ENCODE results near the gene KIF25.

Gene KIF25

DNA sequence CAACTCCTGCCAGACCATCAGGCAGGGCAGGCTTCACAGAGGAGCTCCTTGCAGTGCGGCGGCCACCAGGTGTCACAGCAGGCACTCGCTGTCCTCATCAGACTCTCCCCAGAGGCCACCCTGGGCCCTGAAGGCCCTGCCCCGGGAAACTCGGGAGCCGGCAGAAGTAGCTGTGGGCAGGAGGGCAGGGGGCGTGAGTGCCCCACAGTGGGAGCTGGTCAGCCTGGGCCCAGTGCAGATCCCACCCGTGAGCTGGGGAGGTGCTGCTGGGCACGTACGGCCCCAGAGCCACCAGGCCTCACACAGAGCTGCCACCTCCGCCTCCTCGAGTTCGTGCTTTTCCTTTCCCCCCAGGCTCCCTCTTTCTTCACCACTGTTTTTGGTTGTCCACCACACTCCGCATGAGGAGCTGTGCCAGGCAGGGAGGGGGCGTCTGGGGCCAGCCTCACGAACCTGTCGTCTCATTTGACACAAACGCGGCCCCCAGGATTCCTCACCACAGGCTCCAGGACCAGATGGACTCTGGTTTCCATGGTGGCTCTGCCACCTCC lies 47.7 kb downstream of the KIF25 start:
- H3K9me3 ChIP-seq (ENCODE audit: control insufficient read depth, low read length) = no peaks in the 10 kb centered on the region
- no peaks in the 10 kb centered on the region for H3K4me1 ChIP-seq (ENCODE audit: control insufficient read depth, insufficient read depth, low read length)
- no peak overlapping the region for H3K9ac ChIP-seq (ENCODE audit: low read length)
- no peaks in the 10 kb centered on the region for H3K27me3 ChIP-seq (ENCODE audit: control insufficient read depth, insufficient read depth, low read length)
- H3K36me3 ChIP-seq (ENCODE audit: control insufficient read depth, insufficient read depth, low read length) = no peaks in the 10 kb centered on the region
- no peak overlapping the region for H3K4me3 ChIP-seq (ENCODE audit: low read length)

DNA sequence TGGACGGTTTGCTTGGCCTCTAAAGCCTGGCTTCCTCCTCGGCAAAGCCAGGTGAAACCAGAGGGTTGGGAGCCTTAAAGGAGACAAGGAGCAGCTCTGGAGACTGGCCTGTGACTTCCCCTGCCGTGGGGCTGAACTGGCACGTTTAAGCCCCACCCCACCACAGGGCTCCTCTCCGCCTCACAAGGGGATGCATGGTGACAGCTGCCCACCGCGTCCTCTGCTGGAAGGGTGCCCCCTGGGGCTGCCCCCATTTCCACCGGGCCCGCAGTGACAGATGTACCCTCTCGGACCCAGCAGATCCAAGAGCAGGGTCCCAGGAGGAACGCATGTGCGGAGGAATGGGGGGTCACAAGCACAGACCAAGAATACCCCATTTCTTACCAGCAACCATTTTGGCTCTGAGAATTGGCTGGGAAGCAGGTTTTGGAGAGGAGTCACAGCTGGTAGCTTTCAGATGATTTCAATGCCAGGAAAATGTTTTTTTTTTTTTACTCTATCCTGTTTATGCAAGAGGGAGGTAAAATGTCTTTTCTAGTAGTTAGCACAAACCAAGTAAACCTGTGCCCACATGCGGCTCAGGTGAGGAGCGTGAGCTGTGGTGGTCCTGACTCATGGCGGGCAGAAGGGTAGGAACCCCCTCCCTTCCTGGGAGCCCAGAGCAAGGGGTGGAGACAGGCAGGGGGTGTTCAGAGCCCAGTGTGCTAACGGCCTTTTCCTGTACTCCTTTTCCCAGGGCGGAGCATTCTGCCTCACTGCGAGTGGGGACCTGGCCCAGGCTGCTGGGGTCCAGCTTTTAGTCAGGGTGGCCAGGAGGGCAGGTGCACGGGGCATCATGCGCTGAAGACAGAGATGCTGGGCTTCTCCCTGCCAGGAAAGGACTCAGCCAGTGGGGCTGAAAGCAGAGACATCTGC lies 48.5 kb downstream of the KIF25 start:
- Histone ChIP-seq H3K9me3 (ENCODE audit: control insufficient read depth, low read length) (no peaks in the 10 kb centered on the region), H3K27me3 (ENCODE audit: control insufficient read depth, insufficient read depth, low read length) (no peaks in the 10 kb centered on the region), H3K4me1 (ENCODE audit: control insufficient read depth, insufficient read depth, low read length) (no peaks in the 10 kb centered on the region), H3K36me3 (ENCODE audit: control insufficient read depth, insufficient read depth, low read length) (no peaks in the 10 kb centered on the region), H3K9ac (ENCODE audit: low read length) (no peak overlapping the region), H3K4me3 (ENCODE audit: low read length) (no peak overlapping the region)

DNA sequence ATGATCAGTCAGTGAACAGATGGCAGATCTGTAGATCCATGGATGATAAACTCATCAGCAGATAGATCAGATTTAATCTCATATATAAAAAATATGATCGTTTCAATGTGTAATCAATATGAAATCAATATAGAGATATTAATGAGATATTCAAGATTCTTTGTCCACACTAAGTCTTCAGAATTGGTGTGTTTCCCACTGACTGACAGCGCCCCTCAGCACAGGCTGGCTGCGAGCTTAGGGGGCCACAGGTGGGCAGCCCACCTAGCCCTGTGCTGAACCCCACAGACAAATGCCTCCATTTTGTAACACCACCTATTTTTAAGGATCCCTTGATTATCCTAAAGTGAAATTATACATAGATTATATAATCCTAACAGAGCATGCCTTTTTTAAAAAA lies 49.2 kb downstream of the KIF25 start:
- no peak overlapping the region for H3K9ac ChIP-seq (ENCODE audit: low read length)
- no peaks in the 10 kb centered on the region for H3K27me3 ChIP-seq (ENCODE audit: control insufficient read depth, insufficient read depth, low read length)
- H3K36me3 ChIP-seq (ENCODE audit: control insufficient read depth, insufficient read depth, low read length) = no peaks in the 10 kb centered on the region
- H3K4me1 ChIP-seq (ENCODE audit: control insufficient read depth, insufficient read depth, low read length) = no peaks in the 10 kb centered on the region
- no peaks in the 10 kb centered on the region for H3K9me3 ChIP-seq (ENCODE audit: control insufficient read depth, low read length)
- H3K4me3 ChIP-seq (ENCODE audit: low read length) = no peak overlapping the region

DNA sequence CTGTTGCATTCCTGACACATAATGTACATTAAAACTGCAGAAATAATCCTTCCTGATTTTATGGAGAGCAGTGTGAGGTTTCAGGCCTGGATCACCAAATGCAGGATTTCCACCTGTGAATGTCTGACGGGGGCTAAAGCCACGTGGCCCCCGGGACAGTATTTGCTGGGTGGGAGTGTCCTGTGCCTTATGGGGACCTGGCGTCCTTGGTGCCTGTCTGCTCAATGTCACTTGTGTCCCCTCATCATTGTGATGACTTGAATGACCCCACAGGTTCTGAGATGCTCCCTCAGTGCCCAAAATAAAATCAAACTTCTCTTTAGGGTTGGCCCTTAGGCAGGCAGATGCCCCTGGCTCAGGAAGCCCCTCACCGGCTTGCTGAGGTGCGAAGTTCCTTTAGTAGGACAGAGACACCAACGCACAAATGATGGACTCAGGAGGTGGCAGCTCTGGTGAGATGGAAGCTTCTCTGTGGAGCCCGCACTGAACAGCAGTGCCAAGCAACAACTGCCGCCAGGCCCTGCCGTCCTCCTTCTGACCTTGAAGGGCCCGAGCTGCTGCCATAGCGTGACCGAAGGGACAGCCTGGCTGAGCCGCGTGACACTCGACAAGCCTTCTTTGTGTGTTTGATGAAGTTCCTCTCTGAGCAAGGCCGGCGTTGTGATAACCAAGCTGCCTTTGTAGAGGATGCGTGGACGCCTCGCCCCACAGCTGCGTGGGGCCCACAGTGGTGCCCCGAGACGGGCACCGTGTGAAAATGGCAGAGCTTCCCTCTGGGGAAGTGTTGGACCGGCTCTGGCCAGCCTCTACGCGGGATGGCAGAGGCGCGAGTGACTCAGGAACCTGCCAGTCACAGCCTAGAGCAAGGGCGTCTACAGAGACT lies 50.6 kb downstream of the KIF25 start:
- Histone ChIP-seq H3K9me3 (ENCODE audit: control insufficient read depth, low read length) (no peaks in the 10 kb centered on the region), H3K27me3 (ENCODE audit: control insufficient read depth, insufficient read depth, low read length) (no peaks in the 10 kb centered on the region), H3K4me3 (ENCODE audit: low read length) (no peak overlapping the region), H3K4me1 (ENCODE audit: control insufficient read depth, insufficient read depth, low read length) (no peaks in the 10 kb centered on the region), H3K9ac (ENCODE audit: low read length) (no peak overlapping the region), H3K36me3 (ENCODE audit: control insufficient read depth, insufficient read depth, low read length) (no peaks in the 10 kb centered on the region)

DNA sequence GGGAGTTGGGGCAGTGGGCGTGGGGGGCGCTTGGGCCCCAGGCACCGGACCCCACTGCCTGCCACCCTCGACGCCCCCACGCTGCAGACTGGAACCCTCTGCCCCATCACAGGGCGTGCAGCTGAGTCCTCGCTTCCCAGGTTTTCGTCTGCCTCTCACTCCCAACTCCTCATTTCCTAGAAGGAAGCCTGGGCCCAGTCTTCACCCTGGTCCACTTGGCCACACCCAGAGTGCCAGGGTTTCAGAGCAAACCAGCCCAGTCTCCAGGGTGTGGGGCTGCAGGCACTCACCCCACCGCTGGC lies 51.2 kb downstream of the KIF25 start:
- Histone ChIP-seq H3K4me3 (ENCODE audit: low read length) (no peak overlapping the region), H3K9ac (ENCODE audit: low read length) (no peak overlapping the region), H3K9me3 (ENCODE audit: control insufficient read depth, low read length) (no peaks in the 10 kb centered on the region), H3K36me3 (ENCODE audit: control insufficient read depth, insufficient read depth, low read length) (no peaks in the 10 kb centered on the region), H3K4me1 (ENCODE audit: control insufficient read depth, insufficient read depth, low read length) (no peaks in the 10 kb centered on the region), H3K27me3 (ENCODE audit: control insufficient read depth, insufficient read depth, low read length) (no peaks in the 10 kb centered on the region)

DNA sequence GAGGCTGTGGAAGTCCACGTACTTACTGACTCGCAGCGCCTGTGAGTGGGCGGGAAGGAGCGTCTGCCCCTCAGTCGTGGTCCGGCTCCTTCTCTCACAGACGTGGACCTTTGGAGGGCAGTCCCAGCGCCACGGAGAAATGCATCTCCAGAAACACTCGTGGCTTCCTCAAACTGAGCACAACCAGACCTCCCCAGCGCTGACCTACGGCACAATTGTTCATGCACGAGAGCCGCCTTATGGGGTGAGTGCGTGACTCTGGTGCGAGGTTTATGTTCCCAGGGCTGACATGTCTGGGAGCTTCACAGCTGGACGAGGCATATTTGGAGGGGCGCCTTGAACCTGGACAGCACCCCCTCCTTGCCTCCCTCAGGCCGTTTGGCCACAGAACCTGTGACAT lies 51.8 kb downstream of the KIF25 start:
- no peaks in the 10 kb centered on the region for H3K4me1 ChIP-seq (ENCODE audit: control insufficient read depth, insufficient read depth, low read length)
- no peaks in the 10 kb centered on the region for H3K9me3 ChIP-seq (ENCODE audit: control insufficient read depth, low read length)
- no peaks in the 10 kb centered on the region for H3K27me3 ChIP-seq (ENCODE audit: control insufficient read depth, insufficient read depth, low read length)
- H3K9ac ChIP-seq (ENCODE audit: low read length) = no peak overlapping the region
- no peak overlapping the region for H3K4me3 ChIP-seq (ENCODE audit: low read length)
- H3K36me3 ChIP-seq (ENCODE audit: control insufficient read depth, insufficient read depth, low read length) = no peaks in the 10 kb centered on the region

DNA sequence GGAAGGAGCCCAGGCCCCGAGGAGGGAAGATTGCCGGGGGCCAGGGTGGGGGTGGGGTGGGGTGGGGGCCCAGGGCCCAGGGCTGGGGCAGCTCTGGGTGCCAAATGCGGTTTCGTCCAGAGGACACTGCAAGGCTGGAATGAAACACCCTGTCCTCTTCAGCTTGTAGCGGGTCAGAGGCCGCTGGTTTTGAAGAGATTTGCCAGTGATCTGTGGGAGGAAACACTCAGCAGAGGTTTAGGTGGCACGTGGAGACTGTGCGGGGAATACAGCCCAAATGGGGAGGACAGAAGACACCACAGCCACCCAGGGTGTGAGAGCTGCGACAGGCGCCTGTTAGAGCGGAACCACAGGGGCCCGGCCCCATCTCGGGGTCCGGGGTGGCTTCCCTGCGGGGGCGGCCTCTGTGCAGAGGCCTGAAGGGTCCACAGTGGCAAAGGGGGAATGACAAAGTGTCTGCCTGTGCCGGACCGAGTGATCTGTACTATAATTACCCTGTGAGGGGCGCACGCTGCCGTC lies 52.3 kb downstream of the KIF25 start:
- no peaks in the 10 kb centered on the region for H3K36me3 ChIP-seq (ENCODE audit: control insufficient read depth, insufficient read depth, low read length)
- H3K27me3 ChIP-seq (ENCODE audit: control insufficient read depth, insufficient read depth, low read length) = no peaks in the 10 kb centered on the region
- no peaks in the 10 kb centered on the region for H3K4me1 ChIP-seq (ENCODE audit: control insufficient read depth, insufficient read depth, low read length)
- no peak overlapping the region for H3K9ac ChIP-seq (ENCODE audit: low read length)
- no peak overlapping the region for H3K4me3 ChIP-seq (ENCODE audit: low read length)
- H3K9me3 ChIP-seq (ENCODE audit: control insufficient read depth, low read length) = no peaks in the 10 kb centered on the region

DNA sequence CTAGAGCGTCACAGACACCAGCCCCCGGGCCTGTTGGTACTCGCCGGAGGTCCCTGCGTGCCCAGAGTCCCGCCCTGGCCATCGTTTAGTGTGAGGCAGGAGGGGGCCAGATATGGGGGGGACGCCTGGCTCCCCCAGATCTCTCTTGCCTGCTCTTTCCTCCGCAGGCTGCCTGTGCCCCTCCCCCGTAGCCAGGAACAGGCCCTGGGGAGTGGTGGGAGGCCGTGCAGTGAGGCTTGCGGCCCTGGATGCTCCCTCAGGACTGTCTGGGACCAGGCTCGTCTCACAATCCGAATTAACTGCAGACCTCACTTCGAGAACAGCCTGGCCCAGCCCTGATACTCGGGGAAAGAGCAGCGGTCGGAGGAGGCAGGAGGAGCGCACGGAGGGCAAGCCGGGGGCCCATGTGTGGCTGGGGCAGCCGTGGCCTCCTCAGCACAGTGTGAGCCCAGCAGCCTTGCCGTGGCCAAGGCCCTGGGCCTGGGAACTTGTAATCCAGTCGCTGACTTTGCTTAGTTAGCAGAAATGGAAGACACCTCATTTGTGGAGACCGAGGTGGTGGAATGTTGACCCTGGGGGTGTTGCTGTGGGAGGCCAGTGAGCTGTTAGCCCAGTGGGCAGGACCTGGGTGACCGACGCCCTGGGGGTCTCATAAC lies 52.9 kb downstream of the KIF25 start:
- Histone ChIP-seq H3K9me3 (ENCODE audit: control insufficient read depth, low read length) (no peaks in the 10 kb centered on the region), H3K4me1 (ENCODE audit: control insufficient read depth, insufficient read depth, low read length) (no peaks in the 10 kb centered on the region), H3K36me3 (ENCODE audit: control insufficient read depth, insufficient read depth, low read length) (no peaks in the 10 kb centered on the region), H3K4me3 (ENCODE audit: low read length) (no peak overlapping the region), H3K9ac (ENCODE audit: low read length) (no peak overlapping the region), H3K27me3 (ENCODE audit: control insufficient read depth, insufficient read depth, low read length) (no peaks in the 10 kb centered on the region)

DNA sequence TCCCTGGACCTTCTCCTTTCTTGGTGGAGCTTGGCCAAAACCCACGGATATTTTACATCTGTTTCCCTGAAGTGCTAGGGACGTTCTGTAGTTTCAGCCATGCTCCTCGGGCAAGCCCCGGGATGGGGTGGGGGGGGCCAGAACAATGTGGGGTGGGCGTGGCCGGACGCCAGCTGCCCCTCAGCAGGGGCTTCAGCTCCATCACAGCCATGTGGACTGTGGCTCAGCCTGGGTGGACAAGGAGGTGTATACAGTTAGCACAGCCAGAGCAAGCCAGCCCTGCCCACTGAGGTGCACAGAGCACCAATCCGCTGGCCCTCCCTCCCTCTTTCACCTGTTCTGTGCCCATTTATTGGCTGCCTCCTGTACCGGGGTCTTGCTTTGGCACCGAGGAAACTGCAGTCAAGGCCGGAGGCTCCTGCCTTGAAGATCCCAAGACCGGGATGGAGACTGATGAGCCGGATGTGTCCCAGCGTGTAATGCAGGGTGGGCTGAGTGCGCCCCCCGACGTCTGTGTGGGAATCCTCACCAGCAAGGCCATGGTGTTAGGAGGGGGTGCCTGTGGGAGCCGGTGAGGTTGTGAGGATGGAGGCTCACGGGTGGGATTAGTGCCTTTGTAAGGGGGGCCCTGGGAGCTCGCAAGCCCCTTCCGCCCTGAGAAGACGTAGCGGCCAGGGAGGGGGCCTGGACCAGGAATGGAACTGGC lies 53.6 kb downstream of the KIF25 start:
- no peaks in the 10 kb centered on the region for H3K9me3 ChIP-seq (ENCODE audit: control insufficient read depth, low read length)
- H3K4me1 ChIP-seq (ENCODE audit: control insufficient read depth, insufficient read depth, low read length) = no peaks in the 10 kb centered on the region
- H3K9ac ChIP-seq (ENCODE audit: low read length) = no peak overlapping the region
- H3K36me3 ChIP-seq (ENCODE audit: control insufficient read depth, insufficient read depth, low read length) = no peaks in the 10 kb centered on the region
- H3K4me3 ChIP-seq (ENCODE audit: low read length) = no peak overlapping the region
- no peaks in the 10 kb centered on the region for H3K27me3 ChIP-seq (ENCODE audit: control insufficient read depth, insufficient read depth, low read length)

DNA sequence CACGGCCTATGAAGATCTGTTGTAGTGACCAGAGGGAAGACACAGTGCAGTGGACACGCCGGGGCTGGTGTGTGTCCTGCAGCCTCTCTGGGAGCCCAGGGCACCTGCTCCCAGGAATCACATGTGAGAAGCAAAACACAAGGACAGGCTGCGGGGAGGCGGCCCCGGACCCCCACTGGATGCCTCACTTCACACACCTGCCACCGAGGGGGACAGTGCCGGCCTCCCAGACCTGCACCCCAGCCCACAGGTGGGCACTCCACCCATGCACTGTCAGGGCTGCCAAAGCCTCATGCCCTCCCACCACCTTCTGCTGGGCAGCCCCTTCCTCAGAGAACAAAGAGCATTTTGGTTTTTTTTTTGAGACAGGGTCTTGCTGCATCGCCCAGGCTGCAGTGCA lies 54.2 kb downstream of the KIF25 start:
- H3K9me3 ChIP-seq (ENCODE audit: control insufficient read depth, low read length) = no peaks in the 10 kb centered on the region
- no peaks in the 10 kb centered on the region for H3K36me3 ChIP-seq (ENCODE audit: control insufficient read depth, insufficient read depth, low read length)
- H3K4me3 ChIP-seq (ENCODE audit: low read length) = no peak overlapping the region
- no peaks in the 10 kb centered on the region for H3K4me1 ChIP-seq (ENCODE audit: control insufficient read depth, insufficient read depth, low read length)
- H3K9ac ChIP-seq (ENCODE audit: low read length) = no peak overlapping the region
- no peaks in the 10 kb centered on the region for H3K27me3 ChIP-seq (ENCODE audit: control insufficient read depth, insufficient read depth, low read length)

DNA sequence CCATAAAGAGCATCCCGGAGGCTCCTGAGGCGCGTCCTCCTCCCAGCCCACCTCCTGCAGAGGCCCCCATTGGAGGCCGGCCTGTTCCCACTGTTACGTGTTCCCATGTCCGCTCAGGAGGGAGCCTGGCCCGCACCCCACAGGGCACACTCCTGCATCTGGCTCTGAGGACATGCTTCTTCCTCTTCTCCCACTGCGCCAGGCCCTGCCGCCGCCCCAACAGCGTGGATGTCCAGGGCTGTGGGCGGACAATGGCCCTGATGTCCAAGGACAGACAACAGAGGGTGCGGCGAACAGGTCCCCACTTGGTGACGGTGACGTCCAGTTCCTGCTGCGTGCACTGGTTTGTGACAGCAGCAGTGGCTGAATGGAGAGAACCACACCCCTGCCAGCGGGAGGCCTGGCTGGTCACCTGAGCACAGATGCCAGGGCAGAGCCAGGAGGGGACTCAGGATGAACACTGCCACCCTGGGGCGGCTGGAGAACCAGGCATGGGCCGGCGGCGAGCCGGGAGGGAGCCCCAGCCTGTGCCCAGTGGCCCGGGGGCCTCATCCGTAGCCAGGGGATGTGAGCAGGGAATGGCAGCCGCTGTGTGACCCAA lies 54.9 kb downstream of the KIF25 start:
- Histone ChIP-seq H3K4me3 (ENCODE audit: low read length) (no peak overlapping the region), H3K4me1 (ENCODE audit: control insufficient read depth, insufficient read depth, low read length) (no peaks in the 10 kb centered on the region), H3K9me3 (ENCODE audit: control insufficient read depth, low read length) (no peaks in the 10 kb centered on the region)

More for the DNA sequence above, 54.9 kb downstream of the KIF25 start:
- H3K27me3 ChIP-seq (ENCODE audit: control insufficient read depth, insufficient read depth, low read length) = no peaks in the 10 kb centered on the region
- no peak overlapping the region for H3K9ac ChIP-seq (ENCODE audit: low read length)
- H3K36me3 ChIP-seq (ENCODE audit: control insufficient read depth, insufficient read depth, low read length) = no peaks in the 10 kb centered on the region
